GM20431 (cell line): ENCODE data around the gene TMEM258.

Experiments used
- in situ Hi-C: fragments of 300-500 bp; cut with MseI, MboI; formaldehyde crosslinking; loops from one replicate; pipeline ENCODE4 v1.15.0; 2020; ENCODE audit warnings: low sequenced_read_pairs; ENCODE audit not compliant: unreplicated experiment

Gene TMEM258

DNA sequence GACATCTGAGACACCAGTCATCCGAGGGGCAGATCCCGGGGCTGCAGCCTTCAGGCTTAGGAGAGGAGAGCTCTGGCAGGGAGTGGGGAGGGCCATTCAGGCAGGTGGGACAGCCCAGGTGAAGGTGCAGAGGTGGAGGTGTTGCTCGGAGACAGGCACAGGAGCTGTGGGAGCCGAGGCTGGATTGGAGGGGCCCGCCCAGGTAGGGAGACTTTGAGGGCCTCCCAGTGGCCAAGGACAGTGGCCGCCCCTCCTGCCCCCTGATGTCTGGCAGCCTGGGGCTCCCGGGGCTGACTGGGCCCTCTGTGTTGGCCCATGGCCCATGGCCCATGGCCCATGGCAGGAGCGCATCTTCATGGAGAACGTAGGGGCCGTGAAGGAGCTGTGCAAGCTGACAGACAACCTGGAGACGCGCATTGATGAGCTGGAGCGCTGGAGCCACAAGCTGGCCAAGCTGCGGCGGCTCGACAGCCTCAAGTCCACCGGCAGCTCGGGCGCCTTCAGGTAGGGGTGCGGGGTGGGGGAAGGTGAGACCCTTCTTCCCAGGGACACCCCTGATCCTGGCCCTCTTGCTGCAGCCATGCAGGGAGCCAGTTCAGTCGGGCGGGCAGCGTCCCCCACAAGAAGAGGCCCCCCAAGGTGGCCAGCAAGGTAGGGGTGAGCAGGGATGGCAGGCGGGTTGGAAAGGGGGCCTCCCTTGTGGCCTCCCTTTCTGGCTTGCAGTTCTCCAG is 13.3 kb downstream of the TMEM258 start:
- in situ Hi-C loops = no loop called here

DNA sequence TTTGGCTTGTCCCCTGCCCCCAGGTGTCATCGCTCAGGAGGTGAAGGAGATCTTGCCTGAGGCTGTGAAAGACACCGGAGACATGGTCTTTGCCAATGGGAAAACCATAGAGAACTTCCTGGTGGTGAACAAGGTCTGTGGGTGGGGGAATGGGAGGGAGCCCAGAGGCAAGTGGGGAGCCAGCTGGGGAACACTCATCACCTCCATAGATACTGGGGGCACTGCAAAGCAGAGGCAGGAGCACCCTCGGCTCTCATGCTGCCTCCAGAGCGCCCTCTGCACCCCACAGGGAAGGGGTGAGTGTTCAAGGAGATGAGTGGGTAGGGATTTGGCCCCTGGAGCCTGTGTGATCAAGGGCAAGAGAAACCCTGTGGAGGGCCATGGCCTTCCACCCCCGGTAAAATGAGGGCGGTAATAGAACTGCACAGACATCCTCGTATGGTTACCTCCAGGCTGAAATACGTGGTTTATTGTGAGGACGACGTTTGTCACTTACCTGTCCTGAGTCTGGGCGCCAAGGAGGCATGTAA is 14.0 kb downstream of the TMEM258 start:
- in situ Hi-C loops = no loop called here

DNA sequence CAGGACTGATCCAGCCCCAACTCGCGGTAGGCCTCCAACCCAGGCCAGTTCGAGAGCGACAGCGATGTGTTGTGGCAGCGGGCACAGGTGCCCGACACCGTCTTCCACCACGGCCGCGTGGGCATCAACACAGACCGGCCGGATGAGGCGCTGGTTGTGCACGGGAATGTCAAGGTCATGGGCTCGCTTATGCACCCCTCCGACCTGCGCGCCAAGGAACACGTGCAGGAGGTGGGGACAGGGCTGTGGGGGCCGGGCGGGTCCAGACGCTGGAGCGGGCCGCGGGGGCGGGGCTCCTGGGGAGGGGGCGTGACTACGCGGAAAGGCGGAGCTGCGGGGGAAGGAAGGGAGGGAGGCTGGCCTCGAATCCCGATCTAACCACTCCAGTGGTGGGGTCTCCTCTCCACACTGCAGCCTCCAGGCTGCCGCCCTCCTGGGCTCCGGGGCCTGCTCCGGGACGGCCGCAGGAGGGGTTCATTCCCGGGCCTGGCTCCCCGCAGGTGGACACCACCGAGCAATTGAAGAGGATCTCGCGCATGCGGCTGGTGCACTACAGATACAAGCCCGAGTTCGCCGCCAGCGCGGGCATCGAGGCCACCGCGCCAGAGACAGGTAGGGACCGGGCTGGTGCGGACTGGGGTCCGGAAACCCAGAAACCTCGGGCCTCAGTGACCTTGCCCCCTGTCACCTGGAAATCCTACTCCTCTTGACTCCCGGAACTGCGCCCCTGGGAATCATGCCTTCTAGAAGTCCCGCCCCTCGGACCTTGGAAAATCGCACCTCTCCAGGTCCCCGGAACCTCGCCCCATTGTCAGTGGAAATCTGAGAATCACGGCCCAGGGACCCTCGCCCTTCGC is 14.9 kb downstream of the TMEM258 start:
- in situ Hi-C loops = no loop called here

DNA sequence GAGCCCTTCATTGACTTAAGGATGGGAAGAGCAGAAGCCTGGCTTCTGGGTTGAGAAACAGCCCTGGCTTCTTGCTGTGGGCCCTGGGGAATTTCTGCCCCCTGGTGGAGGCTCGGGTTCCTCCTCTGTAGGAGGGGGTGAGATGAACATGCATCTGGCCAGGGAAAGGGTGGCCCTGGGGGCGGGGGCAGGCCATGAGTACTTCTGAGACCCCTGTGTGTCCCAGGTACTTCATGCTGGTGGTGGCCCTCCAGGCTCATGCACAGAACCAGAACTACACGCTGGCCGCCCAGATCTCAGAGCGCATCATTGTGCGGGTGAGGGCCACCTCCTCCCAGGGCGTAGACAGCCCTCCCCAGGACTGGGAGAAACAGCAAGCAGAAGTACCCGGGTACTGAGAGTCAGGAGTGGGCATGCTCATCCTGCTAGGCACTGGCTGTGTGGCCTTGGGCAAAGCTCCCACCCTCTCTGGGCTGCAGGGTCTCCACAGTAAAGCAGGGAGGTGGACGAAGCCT is 15.8 kb downstream of the TMEM258 start:
- in situ Hi-C loops = no loop called here

DNA sequence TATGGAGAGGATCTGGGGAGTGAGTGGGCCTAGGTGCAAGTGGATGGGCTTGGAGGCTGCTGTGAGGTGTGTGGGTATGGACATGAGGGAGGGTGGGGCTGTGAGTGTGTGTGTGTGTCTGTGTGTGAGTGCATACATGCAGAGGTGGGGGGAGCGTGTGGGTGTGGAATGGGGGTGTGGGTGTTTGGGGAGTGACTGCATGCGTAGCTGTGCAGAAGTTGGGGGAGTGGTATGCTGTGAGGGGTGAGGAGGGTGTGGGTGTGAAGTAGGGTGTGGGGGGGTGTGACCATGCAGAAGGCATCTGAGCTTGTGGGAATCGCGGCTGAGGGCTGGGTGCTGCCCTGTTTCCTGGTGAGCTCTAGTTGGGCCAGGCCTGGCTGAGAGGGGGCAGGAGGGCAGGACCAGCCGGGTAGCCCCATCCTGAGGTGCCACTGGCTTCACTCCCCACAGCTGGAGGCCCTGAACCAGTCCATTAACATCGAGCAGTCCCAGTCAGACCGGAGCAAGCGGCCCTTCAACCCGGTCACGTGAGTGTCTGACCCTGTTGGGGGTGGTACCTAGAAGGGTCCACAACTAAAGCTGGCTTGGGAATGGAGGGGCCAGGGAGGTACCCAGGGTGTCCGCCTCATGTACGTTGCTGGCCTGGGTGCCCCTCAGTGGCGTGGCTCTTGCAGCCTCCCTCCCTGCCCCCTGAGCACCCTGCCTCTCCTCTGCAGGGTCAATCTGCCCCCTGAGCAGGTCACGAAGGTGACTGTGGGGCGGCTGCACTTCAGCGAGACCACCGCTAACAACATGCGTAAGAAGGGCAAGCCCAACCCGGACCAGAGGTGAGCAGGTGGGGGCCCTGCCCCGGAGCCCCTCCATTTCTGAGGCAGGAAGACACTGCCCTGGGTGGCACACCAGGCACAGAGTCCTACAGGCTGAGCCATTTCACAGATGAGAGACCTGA is 16.5 kb downstream of the TMEM258 start:
- in situ Hi-C loops = no loop called here

DNA sequence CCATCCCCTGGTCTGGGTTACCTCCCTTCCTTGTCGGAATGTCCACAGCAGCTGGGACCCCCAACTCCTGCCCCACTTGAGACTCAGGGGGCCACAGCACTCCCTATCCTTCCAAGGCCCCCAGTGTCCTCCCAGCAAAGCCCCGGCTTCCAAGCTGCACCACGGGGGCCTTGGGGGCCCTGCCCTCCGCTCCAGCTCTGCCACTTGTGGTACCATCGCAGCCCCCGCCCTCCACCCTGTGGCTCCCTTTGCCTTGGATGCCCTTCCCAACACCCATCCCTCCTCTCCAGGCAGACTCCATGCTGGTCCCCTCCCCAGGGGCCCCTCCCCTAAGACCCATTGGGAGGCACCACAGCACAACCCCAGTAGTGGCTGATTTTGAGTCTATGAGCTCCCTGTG is 17.3 kb downstream of the TMEM258 start:
- in situ Hi-C loops = no loop called here

DNA sequence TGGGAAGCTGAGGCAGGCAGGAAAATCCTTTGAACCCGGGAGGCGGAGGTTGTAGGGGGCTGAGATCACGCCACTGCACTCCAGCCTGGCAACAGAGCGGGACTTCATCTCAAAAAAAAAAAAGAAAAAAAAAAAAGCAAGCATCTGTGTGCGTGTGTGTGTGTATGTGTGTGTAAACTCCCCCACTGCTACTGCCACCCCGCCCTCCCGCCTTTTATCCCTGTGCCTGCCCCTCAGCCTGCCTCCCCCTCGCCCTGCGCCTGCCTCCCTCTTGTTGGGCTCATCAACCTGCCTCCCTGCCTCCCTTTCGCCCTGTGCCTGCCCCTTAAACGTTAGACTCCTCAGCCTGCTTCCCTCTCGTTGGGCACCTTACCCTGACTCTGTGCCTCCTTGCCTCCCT is 18.0 kb downstream of the TMEM258 start:
- in situ Hi-C loops = no loop called here

DNA sequence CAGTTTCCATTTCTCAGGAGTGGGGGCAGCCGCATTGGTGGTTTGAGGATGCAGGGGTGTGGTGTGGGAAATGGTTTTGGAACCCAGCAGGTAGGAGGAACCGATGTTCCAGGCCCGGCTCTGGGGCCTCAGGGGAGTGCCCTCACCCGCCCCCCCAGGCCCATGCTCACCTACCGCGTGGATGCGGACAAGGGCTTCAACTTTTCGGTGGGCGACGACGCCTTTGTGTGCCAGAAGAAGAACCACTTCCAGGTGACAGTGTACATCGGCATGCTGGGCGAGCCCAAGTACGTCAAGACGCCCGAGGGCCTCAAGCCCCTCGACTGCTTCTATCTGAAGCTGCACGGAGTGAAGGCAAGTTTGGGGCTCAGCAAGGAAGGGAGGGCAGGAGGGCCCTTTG is 18.6 kb downstream of the TMEM258 start:
- in situ Hi-C loops = no loop called here

DNA sequence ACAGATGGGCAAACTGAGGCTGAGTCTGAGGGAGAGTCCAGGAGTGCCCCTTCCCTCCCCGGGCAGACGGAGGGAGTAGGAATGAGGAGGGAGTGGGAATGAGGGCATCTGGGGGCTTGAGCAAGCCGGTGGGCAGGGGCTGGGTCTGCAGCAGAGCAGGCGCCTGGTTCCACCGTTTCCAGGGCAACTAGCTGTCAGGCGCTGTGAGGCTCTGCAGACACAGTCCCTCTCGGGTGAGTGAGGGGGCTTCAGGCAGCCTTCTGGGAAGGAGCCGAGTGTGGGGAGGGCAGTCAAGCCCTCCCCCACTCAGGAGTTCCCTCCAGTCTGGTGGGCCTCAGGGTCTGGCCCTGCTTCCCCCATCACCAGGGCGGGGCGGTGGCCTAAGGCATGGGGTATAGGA is 19.0 kb downstream of the TMEM258 start:
- in situ Hi-C loops = no loop called here

DNA sequence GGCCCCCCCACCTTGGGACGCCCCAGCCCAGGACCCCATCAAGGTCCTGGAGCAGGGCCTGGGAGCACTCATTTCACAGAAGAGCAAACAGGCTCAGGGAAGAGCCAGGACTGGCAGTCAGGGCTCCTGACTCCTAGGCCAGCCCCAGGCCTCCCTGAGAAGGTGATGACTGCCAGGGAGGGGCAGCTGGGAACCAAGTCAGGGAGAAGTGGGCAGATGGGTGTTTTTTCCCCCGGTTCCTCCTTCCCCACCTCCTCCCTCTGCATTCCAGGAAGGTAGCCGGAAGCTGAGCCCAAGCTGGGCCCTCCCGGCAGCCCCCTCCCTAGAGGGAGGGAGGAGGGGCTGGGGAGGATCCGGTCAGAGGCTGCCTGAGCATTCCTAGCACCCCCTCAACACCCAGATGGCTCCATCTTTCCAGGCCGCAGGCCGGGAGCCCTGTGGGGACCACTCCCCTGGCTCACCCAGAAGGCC is 20.4 kb downstream of the TMEM258 start:
- in situ Hi-C loops = no loop called here

DNA sequence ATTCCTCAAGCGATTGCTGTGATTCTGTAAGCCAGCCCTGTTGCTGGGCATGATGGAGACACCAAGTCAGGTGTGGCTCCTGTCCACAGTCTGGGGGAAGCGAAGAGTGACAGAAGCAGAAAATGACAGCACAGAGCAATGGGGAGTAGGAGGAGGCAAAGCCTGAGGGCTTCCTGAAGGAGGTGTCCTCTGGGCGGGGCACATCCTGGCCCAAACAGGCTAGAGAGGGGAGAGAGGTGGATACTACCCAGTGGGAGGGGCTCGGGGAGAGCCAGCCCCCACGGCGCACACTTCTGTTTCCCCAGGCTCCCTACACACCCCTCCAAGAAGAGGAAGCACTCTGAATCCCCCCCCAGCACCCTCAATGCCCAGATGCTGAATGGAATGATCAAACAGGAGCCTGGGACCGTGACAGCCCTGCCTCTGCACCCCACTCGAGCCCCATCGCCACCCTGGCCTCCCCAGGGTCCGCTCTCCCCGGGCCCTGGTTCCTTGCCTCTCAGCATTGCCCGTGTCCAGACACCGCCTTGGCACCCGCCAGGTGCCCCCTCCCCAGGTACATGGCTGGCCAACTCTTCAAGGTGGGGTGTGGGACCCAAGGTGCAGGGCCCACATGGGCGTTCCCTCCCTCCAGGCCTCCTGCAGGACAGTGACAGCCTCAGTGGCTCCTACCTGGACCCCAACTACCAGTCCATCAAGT is 21.1 kb downstream of the TMEM258 start:
- in situ Hi-C loops = no loop called here

DNA sequence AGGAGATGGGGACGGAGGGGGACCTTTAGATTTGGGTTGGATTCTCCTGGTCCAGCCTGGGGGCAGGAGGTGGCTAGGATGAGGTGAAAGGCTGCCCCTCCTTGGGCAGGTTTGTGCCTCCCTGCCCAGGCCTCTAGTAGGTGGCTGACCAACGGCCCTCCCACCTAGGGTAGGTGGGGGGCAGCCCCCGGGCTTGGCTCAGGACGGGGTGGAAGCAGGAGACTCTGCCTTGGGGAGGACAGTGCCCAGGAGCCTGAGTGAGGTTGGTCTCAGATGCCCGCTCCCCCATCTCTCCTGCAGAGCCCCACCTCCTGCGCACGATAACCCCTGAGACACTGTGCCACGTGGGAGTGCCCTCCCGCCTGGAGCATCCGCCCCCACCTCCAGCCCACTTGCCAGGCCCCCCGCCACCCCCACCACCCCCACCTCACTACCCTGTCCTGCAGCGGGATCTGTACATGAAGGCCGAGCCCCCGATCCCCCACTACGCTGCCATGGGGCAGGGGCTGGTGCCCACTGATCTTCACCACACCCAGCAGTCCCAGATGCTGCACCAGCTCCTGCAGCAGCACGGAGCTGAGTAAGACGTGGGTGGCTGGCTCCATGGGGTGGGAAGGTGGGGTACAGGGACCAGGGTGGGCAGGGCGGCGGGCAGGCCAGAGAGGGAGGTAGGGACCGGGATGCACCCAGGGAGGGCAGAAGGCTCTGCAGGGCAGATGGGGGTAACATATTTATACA is 22.3 kb downstream of the TMEM258 start:
- in situ Hi-C loops = no loop called here

DNA sequence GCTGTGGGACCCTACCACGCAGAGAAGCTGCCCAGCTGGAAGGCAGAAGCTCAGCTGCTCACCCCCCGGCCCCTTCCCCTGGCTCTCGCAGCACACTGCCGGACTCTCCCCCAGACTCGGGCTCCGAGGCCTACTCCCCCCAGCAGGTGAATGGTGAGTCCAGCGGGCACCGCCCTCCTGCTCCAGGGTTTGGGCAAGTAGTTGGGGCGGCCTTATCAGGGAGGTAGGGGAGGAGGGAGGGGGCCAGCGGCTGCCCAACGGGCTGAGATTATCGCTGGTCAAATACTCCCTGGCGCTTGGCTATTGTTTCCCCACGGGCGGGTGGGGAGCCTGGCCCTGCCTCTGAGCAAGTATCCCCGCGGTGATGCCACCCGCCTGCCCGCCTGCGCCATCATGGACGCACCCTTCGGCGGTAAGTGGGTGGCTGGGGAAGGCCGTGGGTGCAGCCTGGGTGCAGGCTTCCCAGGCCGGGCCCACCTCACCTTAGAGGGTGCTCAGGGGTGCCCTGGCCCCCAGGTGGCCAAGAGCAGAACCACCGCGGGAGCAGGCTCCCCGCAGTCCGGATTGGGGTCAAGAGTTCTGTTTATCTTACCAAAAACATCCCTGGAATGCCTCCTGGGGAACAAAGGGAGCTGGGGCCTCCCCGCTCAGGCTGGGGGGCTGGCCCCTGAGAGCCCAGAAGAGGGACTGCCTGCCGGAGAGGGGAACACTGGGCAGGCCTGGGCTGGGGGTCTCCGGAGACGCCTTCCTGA is 23.1 kb downstream of the TMEM258 start:
- in situ Hi-C loops = no loop called here

DNA sequence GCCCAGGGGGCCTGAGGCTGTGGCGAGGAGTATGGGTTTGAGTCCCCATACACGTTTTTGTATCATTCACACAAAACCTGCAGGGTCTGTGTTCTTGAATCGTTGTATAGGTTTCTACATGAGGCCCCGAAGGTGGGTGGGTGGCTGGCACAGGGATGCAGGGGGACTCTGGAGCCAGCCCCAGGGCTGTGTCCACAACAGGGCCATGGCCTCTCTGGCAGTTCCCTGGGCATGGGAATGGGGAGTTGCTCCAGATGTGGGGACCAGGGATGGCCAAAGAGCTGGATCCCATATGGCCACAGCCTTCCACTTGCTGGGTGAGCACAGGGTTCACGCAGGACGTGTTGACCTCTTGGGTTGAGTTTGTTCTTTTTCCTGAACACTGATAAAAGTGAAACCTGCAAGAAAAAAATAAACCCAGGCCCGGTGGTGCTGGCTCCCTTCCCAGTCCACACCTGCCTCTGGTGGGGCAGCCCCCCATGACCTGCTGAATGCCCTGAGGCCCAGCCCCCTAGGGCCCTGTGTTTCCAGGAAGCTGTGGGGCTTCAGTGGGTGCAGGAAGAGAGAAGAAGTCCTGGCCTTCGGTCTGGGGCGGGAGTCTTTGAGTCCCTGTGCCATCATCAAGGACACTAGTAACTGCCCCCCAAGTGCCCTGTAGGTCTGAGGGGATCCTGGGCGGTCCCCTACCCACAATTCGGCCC is 23.9 kb downstream of the TMEM258 start:
- in situ Hi-C loops = no loop called here

DNA sequence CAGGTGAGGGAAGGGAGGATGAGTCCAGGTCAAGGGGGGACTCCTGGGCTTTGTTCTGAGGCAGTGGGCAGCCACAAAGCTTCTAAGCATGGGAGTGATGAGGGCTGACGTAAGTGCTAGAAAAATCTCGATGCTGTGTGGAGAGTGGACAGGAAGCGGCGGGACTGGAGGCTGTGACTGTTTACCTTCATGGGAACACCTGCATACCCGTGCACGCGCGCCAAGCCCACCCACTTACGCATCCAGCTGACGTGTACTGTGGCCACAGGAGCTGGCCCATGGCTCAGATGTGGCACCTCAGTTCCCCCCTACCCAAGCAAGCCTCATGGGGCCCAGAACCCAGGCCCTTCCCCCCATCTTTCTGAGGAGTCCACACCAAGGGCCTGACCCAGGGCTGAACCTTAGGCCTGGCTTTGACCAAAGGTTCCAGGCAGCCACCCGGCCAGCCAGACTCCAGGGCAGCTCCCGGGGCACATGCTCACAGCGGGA is 26.0 kb downstream of the TMEM258 start:
- in situ Hi-C loops = no loop called here

DNA sequence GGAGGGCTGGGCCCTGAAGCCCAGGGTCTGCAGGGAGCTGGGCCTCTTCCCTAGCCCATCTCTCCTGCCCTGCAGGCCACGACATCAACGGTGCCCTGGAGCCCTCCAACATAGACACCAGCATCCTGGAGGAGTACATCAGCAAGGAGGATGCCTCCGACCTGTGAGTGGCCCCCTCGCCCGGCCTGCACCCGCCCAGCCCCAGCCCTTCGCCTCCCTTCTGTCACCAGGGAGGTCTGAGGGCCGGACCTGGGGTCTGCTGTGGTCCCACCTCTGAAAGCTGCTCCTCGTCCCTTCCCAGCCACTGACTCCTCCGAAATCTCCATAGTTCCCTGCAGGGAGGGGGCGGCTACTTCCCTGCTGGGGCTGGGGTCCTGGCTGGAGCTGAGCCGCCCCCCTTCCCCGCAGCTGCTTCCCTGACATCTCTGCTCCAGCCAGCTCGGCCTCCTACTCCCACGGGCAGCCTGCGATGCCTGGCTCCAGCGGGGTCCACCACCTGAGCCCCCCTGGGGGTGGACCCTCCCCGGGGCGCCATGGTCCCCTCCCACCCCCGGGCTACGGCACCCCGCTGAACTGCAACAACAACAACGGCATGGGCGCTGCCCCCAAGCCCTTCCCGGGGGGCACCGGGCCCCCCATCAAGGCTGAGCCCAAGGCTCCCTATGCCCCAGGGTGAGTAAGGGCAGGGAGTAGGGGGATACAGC is 26.7 kb downstream of the TMEM258 start:
- in situ Hi-C loops = no loop called here
